HG03565 (cell line): ENCODE data around the gene NEDD4.
"Not testable (repeated sequence)": the region's sequence is repeated elsewhere in the genome, so short reads cannot be mapped to it uniquely, and the experiment has no call there.

ENCODE experiments used
- ATAC-seq: cut with Tn5 transposase; IDR thresholded peaks from one replicate; pipeline ENCODE4 v1.9.1; 2021; ENCODE audit warnings: mild to moderate bottlenecking, moderate library complexity; ENCODE audit not compliant: unreplicated experiment

The NEDD4 gene

DNA sequence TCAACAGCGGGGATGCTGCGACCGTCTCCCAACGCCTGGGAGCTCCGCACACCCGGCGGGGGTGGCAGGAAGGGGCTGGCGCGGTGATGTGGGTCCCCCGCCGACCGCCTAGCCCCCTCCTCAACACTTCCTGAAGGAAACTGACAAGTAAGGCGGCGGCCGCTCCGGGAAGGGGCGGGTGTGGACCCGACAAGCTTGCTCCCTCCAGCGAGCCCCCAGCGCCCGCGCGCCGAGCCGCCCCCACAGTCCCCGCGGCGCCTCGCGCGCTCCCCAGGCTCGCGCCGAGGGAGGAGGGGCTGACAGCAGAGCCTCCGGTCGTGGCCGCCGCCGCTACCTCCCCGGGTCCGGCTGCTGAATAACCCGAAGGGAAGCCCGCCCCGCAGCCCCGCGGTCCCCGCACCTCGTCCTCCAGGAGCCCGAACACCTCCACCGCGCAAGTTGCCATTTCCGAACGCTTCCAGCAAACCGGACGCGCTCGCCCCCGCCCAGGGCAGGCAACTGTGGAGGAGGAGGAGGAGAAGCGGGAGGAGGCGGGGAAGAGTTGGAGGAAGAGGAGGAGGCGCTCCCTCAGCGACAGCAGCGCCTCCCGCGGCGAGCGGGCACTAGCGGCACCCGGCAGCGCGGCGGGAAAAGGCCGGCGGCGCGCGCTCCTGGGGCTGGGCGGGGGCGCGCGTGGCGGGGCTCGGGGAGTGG lies at the start of gene NEDD4:
Gene NEDD4 (minus strand): TSS at position 502 of the 693 bp plus-strand sequence. CDS start 57 bp downstream, at position 445.
- peak; percentile 81 for ATAC-seq

DNA sequence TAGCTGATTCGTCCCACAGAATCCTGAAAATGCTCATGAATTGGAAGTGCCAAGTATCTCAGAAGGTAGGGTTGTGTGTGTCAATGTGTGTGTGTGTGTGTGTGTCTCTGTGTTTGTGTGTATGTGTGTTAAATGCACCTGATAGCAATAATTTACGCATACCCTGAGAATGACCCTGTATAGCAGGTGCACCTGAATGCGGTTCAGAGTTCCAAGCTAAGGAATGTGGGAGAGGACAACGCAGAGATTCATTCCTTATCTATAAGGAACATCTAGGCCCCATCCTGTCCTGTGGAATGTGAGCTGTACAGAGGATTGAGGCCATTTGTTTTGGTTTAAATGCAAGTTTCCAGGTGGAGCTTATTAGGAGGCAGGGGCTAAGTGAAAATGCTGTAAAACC lies 49.1 kb upstream of the NEDD4 start:
- no peak for ATAC-seq

DNA sequence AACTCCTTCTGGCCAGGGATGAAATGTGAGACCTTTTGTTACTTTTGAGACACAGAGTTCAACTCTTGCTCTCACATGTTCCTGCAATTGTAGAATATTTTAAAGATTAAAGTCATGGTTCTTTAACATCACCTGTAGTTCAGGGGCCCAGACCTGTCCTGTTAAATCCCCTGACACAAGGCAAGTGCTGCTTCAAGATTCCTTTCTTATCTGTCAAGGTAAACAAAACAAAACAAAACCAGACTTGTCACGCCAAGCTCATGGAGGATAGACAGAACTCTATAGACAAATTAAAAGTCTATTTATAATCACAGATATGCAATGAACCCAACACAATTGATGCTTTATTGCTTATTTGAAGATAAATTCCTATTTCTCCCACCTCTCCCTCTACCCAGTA lies 48.6 kb upstream of the NEDD4 start:
- ATAC-seq, result no peak

DNA sequence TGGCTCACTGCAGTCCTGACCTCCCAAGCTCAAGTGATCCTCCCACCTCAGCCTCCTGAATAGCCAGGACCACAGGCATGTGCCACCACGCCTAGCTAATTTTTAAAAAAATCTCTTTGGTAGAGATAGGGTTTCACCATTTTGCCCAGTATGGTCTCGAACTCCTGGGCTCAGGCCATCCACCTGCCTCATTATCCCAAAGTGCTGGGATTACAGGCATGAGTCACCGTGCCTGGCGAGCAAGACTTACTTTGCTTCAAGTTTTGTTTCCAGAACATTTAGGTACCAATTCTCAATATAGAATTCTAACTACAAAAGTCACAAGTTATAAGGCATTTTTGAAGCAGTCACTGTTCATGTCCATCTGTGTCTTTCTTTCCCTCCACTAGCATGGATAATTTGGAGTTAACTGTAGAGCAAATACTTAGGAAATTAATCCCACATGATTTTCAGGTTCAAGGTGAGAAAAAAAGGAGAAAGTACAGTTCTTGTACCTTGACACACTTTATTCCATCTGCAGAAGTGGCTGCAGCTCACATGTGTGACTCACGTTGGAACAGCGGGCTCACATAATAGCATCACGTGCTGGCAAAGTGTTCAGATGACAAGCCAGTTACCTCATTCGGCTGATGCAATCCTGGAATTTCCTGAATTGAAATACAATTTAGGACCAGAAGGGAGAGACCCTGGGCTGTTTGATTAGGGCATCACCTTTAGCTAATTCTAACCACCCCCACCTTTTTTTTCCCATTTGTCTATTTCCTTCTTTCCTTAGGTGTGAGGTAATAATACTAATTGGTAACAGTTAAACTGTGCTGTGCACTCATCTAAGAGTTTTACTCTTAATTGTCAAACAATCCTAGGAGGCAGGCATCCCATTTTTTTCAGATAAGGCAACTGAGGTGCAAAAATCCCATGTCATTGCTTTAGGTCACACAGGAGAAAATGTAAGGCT lies 46.9 kb upstream of the NEDD4 start:
- no peak for ATAC-seq

DNA sequence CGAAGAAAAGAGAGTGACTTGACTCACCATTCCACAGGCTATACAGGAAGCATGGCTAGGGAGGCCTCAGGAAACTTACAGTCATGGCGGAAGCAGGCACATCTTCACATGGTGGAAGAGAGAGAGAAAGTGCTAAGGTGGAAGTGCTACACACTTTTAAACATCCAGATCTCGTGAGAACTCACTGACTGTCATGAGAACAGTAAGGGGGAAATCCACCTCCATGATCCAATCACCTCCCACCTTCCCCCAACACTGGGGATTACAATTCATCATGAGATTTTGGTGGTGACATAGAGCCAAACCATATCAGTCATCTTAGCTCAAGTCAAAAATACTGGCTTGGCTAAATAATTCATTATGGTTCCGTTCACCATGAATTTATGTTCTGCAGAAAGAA lies 45.3 kb upstream of the NEDD4 start:
- ATAC-seq, result no peak

DNA sequence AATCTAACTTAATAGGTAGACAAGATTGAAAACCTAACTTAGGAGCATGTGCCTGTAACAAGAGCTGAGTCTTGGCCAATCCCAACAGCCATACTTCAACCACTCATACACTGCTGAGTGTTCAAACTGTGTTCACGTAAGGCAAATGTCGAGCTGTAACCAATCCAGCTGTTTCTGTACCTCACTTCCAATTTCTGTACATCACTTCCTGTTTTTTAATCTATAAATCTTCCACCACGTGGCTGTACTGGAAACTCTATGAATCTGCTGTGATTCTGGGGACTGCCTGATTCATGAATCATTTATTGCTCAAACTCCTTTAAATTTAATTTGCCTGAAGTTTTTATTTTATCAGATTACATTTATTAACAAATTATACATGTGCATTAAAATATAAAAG lies 44.6 kb upstream of the NEDD4 start:
- no peak for ATAC-seq

DNA sequence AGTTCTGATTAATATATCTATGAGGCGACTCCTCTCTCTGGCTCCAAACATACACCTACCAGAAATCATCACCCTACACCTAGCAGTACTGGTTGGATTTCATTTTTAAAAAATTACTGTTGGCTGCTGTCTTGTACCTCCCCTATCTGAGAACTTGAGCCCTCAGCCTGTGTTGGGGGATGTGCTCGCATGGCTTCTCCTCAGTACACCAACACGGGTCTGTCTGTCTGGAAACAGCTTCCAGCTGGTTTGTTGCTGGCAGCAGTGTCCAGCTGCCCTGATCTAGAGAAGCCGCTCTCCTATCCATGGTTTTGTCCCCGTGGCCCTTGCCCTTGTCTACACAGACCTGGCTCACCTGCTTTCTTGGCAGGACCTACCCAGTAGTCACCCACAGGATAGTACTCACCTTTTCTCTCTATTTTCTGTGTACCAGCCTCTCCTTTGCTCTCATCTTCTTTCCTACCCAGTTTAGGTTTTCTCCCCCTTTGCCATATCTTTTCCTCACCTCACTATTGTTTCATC lies 43.2 kb upstream of the NEDD4 start:
- ATAC-seq, result no peak

DNA sequence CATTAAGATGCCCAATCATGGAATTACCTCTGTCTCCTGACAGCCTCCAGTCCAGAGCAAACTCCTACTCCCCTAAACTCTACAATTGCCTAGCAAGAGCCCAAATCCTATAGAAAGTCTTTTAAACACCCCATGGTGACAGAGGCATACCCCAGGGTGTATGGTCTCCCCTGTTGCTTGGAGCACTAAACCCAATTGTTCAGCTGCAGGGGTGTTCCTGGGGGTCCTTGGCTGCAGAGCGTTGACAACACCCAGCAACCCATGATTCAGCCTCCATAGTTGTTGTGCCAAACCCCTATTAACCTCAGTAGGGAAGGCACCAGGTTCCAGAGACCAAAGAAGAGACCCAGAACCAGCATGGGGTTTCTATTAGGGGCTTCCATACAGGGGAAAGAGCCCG lies 41.8 kb upstream of the NEDD4 start:
- no peak for ATAC-seq

DNA sequence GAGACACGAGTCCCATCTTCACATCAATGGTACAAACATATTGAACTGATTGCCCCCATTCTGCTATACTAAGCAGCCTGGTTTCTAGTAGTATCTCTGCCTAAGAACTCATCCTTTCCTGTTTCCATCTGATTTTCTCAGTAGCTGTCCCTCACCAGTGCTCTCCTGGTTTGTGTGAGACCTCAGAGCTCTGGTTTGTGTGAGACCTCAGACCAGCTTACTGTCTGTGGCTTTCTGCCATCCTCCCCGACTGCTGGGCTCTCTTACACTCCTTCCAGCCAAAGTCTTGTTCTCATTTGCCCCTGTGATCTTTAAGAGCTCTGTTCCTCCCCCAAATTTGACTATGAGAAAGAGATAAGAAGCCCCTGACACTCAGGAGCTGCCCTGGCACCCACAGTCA lies 41.1 kb upstream of the NEDD4 start:
- ATAC-seq, result no peak

DNA sequence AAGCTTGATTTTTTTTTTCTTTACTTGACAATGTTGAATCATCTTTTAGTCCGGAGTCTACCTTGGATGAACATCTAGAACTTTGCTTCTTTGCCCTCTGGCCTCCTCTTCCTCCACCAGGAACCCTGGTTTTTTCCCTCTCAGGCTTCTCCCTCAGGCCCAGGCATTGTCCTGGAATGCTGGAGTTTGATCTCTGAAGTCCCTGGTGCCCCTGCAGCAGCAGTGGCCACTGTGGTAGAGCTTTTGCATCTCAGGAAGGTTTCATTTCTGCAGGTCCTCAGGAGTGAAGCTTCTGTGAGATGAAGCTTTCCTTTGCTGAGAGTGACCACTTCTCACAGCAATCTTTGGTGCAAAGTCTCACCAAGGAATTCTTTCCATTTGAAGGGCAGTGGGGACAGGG lies 39.0 kb upstream of the NEDD4 start:
- ATAC-seq, result no peak

DNA sequence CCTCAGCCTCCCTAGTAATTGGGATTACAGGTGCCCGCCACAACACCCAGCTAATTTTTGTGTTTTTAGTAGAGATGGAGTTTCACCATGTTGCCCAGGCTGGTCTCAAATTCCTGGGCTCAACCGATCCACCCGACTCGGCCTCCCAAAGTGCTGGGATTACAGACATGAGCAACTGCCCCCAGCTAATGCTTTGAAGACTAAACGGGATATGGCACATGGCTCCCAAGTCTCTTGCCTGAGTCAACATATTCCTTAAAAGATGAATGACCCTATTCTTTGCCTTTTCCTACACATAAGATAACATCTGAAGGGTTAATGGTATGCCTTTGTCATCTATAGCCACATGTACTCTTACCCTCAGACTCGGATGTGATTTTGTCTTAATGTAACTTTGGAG lies 38.4 kb upstream of the NEDD4 start:
- ATAC-seq, result no peak

DNA sequence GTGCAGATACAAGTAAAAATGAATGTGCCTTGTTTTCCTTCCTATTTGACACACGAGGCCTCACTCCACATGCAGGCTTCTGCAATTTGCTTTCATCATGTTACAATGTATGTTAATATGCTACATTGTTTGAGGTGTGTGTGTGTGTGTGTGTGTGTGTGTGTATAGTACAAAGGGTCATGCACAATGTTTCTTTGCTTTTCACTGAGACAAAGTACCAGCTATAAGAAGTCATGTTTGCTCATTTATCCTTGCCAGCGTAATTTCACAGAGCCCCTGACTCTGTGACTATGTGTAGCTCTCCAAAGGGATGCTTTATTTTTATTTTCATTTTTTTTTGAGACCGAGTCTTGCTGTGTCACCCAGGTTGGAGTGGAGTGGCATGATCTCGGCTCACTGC lies 38.0 kb upstream of the NEDD4 start:
- ATAC-seq, result no peak

DNA sequence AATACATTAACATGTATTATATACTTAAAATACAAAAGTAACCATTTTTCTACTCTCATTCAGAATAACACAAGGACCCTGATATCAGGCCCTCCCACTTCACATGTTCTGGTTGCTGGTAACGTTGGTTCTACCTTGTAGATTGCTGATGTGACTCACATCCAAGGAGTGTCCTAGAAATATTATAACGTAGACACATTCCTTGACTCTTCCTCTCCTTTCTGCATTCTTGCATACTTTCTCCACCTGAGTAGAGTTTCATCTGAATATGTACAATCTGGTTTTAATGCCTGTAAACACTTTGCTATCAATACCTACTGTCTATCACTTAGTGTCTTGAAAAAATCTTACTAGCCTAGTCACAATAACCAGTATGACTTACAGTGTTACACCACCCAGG lies 35.0 kb upstream of the NEDD4 start:
- no peak for ATAC-seq

DNA sequence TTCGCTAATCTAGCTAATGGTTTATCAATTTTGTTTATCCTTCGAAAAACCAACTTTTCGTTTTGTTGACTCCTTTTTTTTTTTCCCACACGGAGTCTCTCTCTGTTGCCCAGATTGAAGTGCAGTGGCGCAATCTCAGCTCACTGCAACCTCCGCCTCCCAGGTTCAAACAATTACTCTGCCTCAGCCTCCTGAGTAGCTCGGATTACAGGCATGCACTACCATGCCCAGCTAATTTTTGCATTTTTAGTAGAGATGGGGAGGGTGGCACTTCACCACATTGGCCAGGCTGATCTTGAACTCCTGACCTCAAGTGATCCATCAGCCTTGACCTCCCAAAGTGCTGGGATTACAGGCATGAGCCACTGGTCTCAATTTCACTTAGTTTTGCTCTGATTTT lies 29.7 kb upstream of the NEDD4 start:
- ATAC-seq, result not testable (repeated sequence)

DNA sequence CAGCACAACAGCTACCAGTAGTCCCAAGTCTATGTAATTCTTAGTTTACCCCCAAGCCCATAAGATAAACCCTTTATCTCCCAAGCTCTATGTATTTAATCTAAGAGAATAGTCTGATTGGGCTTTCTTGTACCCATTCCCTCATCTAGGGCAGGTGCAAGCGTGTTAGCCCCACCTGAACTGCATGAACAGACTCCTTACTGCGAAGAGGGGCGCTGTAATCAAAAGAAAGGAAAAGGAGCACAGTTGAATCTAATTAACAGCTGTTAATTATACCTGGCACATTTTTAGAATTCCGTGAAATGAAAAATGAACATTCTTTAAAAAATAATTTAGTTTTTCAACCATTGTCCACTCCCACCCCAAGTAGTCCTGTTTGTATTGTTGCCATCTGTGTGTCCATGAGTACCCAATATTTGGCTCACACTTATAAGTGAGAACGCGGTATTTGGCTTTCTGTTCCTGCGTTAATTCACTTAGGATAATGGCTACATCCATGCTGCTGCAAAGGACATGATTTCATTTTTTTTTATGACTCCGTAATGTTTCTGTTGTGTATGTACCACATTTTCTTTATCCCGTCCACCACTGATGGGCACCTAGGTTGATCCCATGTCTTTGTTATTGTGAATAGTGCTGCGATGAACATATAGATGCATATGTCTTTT lies 26.5 kb upstream of the NEDD4 start:
- ATAC-seq, result no peak

DNA sequence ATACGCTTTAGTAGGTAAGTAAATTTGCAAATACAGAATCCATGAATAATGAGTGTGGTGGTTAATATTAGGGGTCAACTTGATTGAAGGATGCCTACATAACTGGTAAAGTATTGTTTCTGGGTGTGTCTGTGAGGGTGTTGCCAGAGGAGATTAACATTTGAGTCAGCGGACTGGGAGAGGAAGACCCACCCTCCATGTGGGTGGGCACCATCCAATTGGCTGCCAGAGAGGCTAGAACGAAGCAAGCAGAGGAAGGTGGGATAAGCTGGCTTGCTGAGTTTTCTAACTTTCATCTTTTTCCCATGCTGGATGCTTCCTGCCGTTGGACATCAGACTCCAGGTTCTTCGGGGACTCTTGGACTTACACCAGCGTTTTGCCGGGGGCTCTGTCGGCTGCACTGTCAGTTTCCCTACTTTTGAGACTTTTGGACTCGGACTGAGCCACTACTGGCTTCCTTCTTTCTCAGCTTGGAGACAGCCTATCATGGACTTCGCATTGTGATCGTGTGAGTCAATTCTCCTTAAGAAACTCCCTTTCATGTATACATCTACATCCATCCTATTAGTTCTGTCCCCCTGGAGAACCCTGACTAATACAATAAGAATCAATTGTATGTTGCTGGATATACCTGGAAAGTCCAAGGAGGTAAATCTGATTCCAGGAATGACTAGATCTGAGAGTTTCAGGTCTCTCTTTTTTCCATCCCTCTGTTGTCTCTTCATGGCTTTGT lies 25.8 kb upstream of the NEDD4 start:
- ATAC-seq, result no peak

DNA sequence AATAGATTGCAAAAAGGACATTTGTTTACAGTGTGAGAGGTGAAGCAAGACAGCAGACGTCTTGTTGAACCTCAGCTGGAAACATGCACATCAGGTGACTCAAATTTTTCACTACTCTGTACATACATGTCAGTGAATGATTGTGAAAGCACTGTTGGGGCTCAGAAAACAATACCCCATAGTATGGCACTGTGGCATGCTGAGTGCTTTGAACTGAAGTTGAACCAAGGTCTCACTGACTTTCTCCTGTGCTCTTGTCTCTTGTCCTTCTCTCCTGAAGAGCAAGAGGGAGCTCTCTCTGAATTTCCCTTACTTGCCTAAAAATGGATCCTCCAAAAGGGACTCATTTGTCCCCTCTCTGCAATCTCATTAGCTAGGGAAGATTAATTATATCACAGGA lies 24.5 kb upstream of the NEDD4 start:
- no peak for ATAC-seq

DNA sequence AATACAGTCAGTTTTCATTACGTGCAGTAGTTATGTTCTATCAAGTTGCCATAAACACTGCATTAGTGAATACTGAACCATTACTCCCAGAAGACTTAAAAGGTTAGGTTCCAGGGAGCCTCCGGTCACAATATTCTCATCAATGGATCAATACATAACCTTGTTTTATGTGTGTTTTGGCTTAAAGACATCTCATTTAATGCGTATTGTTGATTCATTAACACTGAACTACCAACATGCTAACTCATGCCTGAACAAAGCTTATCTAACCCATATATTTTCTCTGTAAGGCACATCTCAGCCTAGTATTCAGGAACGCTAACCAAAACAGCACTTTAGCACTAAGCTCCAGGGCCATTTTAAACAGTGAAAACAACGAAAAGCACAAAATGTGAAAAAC lies 24.1 kb upstream of the NEDD4 start:
- no peak for ATAC-seq

DNA sequence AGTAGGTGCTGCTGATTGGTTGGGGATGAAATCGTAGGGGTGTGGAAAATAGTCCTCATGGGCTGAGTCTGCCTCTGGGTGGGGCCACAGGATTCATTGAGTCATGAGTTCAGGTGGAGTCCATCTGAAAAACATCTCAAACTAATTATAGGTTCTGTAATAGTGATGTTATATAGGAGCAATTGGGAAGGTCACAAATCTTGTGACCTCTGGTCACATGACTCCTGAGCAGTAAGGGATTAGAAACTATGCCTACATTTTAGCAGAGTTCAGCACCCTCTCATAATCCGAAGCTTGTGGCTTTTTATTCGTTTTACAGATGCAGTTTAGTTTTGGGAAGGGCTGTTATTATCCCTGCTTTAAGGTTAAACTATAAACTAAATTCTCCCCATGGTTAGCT lies 22.9 kb upstream of the NEDD4 start:
- no peak for ATAC-seq

DNA sequence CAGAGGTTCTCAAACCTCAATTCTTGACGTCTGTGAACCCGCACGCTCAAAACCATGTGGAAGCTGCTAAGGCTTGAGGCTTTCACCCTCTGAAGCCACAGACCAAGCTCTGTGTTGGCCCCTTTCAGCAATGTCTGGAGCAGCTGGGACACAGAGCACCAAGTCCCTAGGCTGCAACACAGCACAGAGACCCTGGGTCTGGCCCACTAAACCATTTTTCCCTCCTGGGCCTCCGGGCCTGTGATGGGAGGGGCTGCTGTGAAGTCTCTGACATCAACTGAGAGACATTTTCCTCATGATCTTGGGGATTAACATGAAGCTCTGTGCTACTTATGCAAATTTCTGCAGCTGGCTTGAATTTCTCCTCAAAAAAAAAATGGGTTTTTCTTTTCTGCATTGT lies 21.3 kb upstream of the NEDD4 start:
- ATAC-seq, result no peak

DNA sequence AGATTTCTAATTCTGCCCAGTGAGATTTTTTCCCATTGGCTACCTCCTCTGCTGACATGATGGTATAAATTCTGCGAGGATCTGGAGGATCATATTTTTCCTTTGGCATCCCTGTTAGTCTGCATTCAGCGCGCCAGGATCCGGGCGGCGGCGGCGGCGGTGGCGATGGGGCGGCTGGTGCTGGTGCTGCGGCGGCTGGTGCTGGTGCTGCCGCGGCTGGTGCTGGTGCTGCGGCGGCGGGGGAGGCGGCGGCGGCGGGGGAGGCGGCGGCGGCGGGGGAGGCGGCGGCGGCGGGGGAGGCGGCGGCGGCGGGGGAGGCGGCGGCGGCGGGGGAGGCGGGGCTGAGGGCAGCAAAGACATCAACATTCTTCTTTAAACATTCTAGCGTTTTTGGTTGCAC lies 13.6 kb upstream of the NEDD4 start:
- not testable (repeated sequence) for ATAC-seq
